ENCODE measurements around the gene HPGD.

Gene HPGD

DNA sequence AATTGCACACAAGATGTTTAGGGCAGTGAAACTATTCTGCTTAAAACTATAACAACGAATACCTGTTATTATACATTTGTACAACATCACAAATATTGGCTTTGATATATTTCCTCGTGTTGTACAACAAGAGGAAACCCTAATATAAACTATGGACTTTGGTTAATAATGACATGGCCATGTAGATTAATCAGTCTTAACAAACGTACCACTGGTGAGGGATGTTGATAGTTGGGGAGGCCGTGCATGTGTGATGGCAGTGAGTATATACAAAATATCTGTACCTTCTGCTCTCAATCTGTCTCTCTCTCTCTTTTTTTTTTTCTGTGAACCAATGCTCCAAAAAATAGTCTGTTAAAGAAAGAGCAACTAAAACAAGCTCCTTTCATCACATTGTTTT lies 22.2 kb upstream of the HPGD start:
- TF ChIP-seq, protein P1, sequence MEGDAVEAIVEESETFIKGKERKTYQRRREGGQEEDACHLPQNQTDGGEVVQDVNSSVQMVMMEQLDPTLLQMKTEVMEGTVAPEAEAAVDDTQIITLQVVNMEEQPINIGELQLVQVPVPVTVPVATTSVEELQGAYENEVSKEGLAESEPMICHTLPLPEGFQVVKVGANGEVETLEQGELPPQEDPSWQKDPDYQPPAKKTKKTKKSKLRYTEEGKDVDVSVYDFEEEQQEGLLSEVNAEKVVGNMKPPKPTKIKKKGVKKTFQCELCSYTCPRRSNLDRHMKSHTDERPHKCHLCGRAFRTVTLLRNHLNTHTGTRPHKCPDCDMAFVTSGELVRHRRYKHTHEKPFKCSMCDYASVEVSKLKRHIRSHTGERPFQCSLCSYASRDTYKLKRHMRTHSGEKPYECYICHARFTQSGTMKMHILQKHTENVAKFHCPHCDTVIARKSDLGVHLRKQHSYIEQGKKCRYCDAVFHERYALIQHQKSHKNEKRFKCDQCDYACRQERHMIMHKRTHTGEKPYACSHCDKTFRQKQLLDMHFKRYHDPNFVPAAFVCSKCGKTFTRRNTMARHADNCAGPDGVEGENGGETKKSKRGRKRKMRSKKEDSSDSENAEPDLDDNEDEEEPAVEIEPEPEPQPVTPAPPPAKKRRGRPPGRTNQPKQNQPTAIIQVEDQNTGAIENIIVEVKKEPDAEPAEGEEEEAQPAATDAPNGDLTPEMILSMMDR (IDR thresholded peaks at IDR 0.05; ENCODE audit: low read length, missing control alignments), result no peak
- DNase-seq (ENCODE audit: low read depth), result no peak
- H3K4me3 ChIP-seq (replicated peaks; ENCODE audit: low read depth, low read length), result no peak overlapping the region

DNA sequence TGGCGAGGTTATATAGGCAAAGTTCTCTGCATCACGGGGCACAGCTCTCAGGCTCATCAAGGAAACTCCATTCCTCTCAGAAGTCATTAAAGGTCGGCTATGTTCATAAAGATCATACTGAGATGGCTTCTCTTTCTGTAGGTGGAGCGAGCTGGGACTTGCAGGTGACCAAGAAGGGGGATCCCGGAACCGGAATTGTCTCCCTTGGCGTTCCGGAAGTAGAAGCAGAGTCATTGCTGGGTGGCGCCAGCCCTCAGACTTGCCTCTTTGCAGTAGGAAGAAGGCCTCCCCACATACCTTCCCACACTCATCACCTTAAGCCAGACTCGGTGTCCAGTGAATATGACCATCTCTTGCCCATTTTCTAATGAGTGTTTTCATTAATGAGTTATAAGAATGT lies 17.9 kb upstream of the HPGD start:
- no peak for DNase-seq (ENCODE audit: low read depth)
- no peak overlapping the region for H3K4me3 ChIP-seq (replicated peaks; ENCODE audit: low read depth, low read length)
- TF ChIP-seq, protein P1 (IDR thresholded peaks at IDR 0.05; ENCODE audit: low read length, missing control alignments), result no peak

DNA sequence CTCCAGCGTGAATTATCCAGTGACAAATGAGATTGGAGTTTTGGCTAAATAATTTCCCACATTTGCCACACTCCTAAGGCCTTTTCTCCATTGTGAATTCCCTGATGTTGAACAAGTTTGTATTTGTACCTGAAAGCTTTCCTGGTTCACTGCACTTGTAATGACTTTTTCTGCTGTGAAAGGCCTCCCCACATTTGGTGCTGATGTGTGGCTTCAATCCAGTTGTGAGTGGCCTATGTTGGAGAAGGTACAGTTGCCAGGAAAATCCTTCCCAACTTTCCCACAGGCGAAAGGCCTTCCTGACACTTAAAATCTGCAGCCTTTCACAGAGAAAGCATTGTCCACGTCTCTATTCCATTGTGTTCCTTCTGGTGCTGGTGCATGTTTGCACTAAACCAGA lies 17.3 kb upstream of the HPGD start:
- TF ChIP-seq, protein P1 (IDR thresholded peaks at IDR 0.05; ENCODE audit: low read length, missing control alignments), result no peak
- DNase-seq (ENCODE audit: low read depth), result no peak

DNA sequence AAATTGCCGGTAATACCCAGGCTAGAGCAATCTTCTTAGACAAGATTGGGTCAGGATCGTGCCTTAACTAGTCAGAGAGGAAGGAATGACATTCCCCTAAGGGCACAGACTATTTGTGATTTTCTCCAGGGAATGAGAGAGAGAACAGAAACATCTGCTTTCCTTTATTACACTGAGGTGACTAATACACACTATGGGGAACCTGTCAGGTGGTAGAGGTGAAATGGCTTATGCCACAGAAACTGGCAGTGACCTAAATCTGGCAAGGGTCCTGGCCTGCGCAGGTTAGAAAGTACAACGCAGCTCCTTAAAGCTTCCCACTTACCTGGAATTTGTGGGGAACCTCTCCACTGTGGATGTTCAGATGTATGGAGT lies 16.6 kb upstream of the HPGD start:
- TF ChIP-seq, protein P1 (IDR thresholded peaks at IDR 0.05; ENCODE audit: low read length, missing control alignments), result no peak
- DNase-seq (ENCODE audit: low read depth), result no peak
- no peak overlapping the region for H3K4me3 ChIP-seq (replicated peaks; ENCODE audit: low read depth, low read length)

More for the DNA sequence above, 17.3 kb upstream of the HPGD start:
- no peak overlapping the region for H3K4me3 ChIP-seq (replicated peaks; ENCODE audit: low read depth, low read length)

DNA sequence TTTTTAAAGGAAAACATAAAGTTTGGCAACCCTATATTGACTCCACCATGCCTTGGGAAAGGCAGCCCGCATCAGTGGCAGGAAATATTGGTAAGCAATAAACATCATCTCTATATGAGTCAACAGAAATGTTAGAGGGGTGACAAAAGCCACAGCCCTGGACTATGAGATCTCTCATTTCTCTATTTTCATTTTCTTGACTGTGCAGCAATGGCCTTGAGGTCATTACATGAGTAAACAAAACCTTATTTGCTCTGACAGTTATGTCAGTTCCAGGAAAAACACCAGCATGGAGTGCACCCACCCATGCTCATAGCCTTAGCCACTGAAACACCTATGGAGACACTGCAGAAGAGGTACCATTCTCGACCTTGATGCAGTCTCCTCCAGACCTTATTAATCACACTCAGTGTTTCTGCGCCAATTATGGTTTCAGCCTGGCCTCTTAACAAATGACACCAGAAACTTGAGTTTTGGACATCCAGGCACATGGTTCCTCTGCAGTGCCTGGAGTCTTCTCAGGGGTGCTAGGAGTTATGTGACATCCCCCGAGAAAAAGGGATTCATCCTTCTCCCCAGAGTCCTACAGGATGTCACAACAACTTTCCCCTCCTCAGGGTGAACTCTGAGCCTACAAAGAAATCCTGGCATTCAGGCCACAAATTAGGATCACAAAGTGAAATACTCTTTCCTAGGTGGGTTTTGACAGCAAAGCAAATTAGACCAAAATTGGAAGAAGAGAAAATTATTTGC lies 16.0 kb upstream of the HPGD start:
- H3K4me3 ChIP-seq (replicated peaks; ENCODE audit: low read depth, low read length), result no peak overlapping the region
- TF ChIP-seq, protein P1 (IDR thresholded peaks at IDR 0.05; ENCODE audit: low read length, missing control alignments), result no peak
- DNase-seq (ENCODE audit: low read depth), result no peak

DNA sequence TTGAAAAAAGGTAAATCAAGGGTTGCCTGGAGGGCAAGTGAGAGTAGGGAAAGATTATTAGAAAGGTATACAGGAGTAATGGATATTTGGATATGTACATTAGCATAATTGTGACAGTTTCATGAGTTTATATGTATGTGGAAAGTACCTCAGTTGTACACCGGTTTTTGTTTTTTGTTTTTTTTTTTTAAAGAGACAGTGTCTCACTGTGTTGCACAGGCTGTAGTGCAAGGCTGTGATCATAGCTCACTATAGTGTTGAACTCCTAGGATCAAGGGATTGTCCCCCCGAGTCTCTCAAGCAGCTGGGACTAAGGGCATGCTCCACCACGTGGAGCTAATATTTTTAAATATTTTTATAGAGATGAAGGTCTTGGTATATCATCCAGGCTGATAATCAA lies 15.3 kb upstream of the HPGD start:
- no peak for DNase-seq (ENCODE audit: low read depth)
- TF ChIP-seq, protein P1 (IDR thresholded peaks at IDR 0.05; ENCODE audit: low read length, missing control alignments), result no peak
- H3K4me3 ChIP-seq (replicated peaks; ENCODE audit: low read depth, low read length), result no peak overlapping the region

DNA sequence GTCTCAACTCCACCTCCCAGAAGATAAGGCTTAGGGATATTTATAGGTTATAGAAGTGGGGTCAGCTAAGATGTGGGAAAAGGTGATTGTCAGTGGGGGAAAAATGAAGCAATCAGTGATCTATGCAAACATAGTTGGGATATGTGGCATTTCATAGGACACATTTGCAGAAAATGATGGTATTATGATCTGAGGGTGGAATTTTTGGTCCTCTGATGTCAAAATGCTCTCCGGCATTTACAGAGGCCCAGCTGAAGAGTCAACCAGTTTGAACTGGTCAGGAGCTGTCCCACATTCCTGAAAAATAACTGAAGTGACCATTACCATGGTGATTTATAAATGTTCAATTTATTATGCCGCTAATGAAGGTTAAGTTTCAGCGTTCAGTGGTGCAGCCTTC lies 12.2 kb upstream of the HPGD start:
- DNase-seq (ENCODE audit: low read depth), result no peak
- TF ChIP-seq, protein P1 (IDR thresholded peaks at IDR 0.05; ENCODE audit: low read length, missing control alignments), result no peak
- H3K4me3 ChIP-seq (replicated peaks; ENCODE audit: low read depth, low read length), result no peak overlapping the region

Measured in fibroblast of pulmonary artery (primary cell).